ENCODE measurements around the gene KBTBD4.

DNA sequence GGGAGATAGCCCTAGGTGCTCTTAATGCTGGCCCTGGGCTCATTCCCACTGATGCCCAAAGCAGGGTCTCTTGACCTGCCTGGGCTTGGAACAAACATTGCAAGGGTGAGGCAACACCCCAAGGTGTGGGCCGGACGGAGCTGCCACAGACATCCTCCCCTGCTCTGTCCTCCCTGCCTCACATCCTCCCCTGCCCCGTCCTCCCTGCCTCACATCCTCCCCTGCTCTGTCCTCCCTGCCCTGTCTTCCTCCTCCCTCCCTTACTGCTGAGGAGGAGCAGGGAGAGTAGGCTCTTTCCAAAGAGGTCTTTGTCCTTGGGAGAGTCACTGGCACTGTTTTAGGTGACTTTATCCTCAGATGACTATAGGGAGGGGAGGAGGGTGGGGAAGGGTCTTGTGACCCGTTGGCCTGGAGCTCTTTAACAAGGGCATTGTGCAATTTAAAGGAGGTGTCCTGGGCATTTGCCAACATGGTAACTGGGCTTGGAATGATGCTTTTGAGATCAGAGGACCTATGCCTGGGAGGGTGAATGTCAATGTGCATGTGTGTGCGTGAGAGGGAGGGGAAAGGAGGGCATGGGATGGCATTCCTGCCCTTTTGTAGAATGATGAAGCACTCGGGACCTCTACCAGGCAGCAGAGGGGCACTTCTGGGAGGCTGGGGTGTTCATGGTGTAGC lies 8.4 kb upstream of the KBTBD4 start:
- TF ChIP-seq EZH2 (IDR thresholded peaks at IDR 0.05; ENCODE audit: borderline replicate concordance, insufficient read depth, low read length, poor library complexity, severe bottlenecking) (no peak), EP300 (conservative IDR thresholded peaks at IDR 0.05; ENCODE audit: poor library complexity, severe bottlenecking) (no peak), POLR2AphosphoS5 (IDR thresholded peaks at IDR 0.05) (no peak)
